HG02588 (cell line): Measurements from ENCODE around the gene RPRM.
"Not testable (repeated sequence)": the region's sequence is repeated elsewhere in the genome, so short reads cannot be mapped to it uniquely, and the experiment has no call there.

Experiments
- ATAC-seq: cut with Tn5 transposase; IDR thresholded peaks from one replicate; pipeline ENCODE4 v1.9.1; 2021; ENCODE audit warnings: mild to moderate bottlenecking, moderate library complexity; ENCODE audit not compliant: unreplicated experiment

RPRM gene

GRCh38 chr2:153461453-153461852 is 17.1 kb downstream of the RPRM start:
- ATAC-seq: no peak

GRCh38 chr2:153455861-153456260 is 22.7 kb downstream of the RPRM start:
- ATAC-seq: no peak

- ATAC-seq: no peak
These were observed 23.2 kb downstream of the RPRM start for GRCh38 chr2:153455403-153455802.

GRCh38 chr2:153451611-153452010 is 27.0 kb downstream of the RPRM start:
- ATAC-seq: no peak

GRCh38 chr2:153443106-153443505 is 35.5 kb downstream of the RPRM start:
- ATAC-seq: no peak

GRCh38 chr2:153442616-153443015 is 35.9 kb downstream of the RPRM start:
- ATAC-seq: not testable (repeated sequence)

- ATAC-seq: not testable (repeated sequence)
These were observed 38.5 kb downstream of the RPRM start for GRCh38 chr2:153440090-153440489.

GRCh38 chr2:153433403-153433802 is 45.2 kb downstream of the RPRM start:
- ATAC-seq: no peak

GRCh38 chr2:153432381-153432780 is 46.2 kb downstream of the RPRM start:
- no peak for ATAC-seq

GRCh38 chr2:153431114-153431513 is 47.4 kb downstream of the RPRM start:
- ATAC-seq: no peak
